Sciatic nerve (tissue), 2 donors: Measurements from ENCODE around the gene IGSF11. TPM values are rescaled to one million over a fixed set of nuclear protein-coding genes. Genes with fewer than 3 reads are reported as not detected.
"Not testable (repeated sequence)": the region's sequence is repeated elsewhere in the genome, so short reads cannot be mapped to it uniquely, and the experiment has no call there.

ENCODE experiments used
- ATAC-seq: fragments of 200-7000 bp; cut with Tn5 transposase; one replicate; pipeline ENCODE4 v1.9.1; 2020; ENCODE audit warnings: mild to moderate bottlenecking, moderate library complexity
- DNase-seq: peaks from one replicate; pipeline ENCODE4 v3.0.0-alpha.2; 2020; ENCODE audit warnings: low spot score
- intact Hi-C: fragments of 100-400 bp; cut with DNase I; formaldehyde crosslinking; loops from one replicate; pipeline ENCODE4 v1.14.2; 2022
- total RNA-seq: library from RNA; stranded (reverse); fragmentation: NEBNext Ultra II Directional; extraction: Animal tissue kit (Norgen Biotek cat#: 25700); gene quantifications from one replicate; pipeline ENCODE4 v1.2.1, GENCODE V29; 2021
- donor health status: DM: no; HTN: no; CAD: no.
- donor health status: DM: no; HTN: no; CAD: no.

The IGSF11 gene, protein sequence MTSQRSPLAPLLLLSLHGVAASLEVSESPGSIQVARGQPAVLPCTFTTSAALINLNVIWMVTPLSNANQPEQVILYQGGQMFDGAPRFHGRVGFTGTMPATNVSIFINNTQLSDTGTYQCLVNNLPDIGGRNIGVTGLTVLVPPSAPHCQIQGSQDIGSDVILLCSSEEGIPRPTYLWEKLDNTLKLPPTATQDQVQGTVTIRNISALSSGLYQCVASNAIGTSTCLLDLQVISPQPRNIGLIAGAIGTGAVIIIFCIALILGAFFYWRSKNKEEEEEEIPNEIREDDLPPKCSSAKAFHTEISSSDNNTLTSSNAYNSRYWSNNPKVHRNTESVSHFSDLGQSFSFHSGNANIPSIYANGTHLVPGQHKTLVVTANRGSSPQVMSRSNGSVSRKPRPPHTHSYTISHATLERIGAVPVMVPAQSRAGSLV
- total RNA-seq = 19.8 TPM

DNA sequence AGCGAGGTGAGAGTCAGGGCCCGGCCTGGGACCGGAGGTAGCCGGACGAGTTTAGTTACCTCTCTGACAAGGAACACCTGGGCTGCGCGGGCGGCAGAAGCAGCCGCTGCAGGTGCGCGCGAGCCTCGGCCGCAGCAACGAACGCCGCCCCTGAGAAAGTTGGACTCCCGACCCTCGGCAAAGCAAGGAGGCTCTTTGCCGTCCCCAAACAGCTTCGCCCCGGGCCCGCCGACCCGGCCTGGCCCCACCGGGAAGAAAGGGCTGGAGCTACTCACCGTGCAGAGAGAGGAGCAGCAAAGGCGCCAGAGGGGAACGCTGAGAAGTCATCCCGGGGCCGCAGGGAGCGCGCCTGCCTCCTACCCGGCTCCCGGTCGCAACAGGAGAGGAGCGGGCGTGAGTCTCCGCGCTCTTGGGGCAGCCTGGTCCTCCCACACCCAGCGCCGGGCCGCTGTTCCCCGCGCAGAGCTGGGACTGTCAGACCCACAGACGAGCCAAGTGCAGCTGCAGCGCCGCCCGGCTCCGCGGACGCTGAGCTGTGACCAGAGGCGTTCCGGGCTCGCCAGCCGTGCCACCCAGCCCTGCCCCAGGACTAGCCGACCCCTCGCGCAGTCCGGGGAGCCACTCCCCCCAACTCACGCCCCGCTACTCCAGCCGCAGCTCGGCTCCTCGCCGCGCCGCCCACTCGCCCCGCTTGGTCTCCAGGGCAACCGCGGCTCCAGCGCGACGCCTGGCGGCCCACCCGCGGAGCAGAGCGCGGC is at the start of gene IGSF11:
TSS of gene IGSF11 (minus strand) at position 591 of the 758 bp plus-strand sequence. CDS start at position 327, 264 bp downstream.
- intact Hi-C loops = loop anchor here (10.0 kb wide), 2 partner anchors 60 to 150 kb away; no protein-coding TSS in a partner anchor
- ATAC-seq = peak; percentile 96
- DNase-seq = peak; percentile 85

DNA sequence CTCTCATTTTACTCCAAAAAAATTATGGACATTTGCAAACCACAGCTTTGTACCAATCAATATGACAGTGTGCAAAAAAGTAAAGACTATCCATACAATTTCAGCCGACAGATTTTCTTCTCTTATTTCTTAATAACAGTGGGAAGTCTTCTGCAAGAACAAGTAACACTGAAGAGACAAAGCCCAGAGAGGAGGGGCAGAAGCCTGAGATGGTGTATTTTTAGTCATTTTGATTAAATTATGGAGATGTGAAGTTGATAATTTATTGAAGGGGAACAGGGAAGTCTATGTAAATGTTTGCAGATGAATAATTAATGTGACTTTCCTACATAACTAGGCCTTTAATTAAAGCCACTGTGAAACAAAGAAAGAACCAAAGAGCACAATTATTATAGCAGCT is 45.7 kb upstream of the IGSF11 start:
- intact Hi-C loops = no loop called here
- ATAC-seq (no peak), DNase-seq (no peak)

DNA sequence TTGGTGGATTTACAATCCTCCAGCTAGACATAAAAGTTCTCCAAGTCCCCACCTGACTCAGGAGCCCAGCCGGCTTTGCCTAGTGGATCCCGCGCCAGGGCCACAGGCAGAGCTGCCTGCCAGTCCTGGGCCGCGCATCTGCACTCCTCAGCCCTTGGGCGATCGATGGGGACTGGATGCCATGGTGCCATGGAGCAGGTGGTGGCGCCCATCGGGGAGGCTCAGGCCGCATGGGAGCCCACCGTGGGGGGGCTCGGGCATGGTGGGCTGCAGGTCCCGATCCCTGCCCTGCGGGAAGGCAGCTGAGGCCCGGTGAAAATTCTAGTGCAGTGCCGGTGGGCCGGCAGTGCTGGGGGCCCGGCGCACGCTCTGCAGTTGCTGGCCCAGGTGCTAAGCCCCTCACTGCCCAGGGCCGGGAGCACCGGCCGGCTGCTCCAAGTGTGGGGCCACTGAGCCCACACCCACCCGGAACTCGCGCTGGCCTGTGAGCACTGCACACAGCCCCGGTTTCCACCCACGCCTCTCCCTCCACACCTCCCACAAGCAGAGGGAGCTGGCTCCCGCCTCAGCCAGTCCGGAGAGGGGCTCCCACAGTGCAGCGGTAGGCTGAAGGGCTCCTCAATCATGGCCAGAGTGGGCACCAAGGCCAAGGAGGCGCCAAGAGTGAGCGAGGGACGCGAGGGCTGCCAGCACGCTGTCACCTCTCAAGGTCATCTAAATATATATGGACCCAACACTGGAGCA is 38.8 kb upstream of the IGSF11 start:
- ATAC-seq = no peak
- no peak for DNase-seq
- intact Hi-C loops = no loop called here

DNA sequence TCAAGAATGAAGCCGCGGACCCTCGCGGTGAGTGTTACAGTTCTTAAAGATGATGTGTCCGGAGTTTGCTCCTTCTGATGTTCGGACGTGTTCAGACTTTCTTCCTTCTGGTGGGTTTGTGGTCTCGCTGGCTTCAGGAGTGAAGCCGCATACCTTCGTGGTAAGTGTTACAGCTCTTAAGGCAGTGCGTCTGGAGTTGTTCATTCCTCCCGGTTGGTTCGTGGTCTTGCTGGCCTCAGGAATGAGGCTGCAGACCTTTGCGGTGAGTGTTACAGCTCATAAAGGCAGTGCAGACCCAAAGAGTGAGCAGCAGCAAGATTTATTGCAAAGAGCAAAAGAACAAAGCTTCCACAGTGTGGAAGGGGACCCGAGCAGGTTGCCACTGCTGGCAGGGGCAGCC is 37.8 kb upstream of the IGSF11 start:
- intact Hi-C loops, DNase-seq, ATAC-seq: not testable (repeated sequence)

DNA sequence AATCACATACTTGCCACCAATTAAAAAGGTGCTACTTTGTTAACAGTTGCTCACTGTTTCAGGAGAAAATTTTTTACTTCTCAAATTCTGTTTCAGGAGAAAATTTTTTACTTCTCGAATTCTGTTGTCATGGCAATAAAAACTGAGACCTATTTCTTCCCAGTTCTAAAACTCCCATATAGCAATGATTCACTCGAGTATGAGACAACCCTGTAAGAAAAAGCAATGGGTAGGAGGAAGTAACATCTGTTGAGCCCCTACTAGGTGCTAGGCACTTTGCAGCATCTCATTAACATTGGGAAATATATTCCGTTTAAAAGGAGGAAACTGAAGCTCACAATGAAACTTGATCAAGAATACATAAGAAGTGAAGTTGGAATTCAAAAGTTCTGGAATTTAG is 35.1 kb upstream of the IGSF11 start:
- DNase-seq (no peak), ATAC-seq (no peak)
- intact Hi-C loops = no loop called here

DNA sequence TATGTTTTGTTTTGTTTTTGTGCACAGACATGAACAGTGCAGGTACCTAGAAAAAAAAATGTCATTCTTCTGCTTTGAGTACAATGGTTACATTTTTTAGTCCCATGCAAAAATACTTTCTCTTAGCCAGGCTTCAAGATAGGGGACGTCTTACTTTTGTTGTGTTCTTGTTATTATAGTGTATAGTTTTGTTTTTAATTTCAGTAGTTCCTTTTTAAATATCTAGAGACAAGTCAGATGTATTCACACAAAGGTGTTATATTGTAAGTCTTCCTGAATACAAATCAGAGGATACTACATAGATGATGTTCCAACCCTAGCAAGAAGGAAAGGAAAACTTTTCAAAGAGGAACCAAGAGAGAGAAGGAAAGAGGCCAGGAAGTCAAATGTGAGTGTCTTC is 28.8 kb upstream of the IGSF11 start:
- intact Hi-C loops = no loop called here
- DNase-seq (no peak), ATAC-seq (no peak)

DNA sequence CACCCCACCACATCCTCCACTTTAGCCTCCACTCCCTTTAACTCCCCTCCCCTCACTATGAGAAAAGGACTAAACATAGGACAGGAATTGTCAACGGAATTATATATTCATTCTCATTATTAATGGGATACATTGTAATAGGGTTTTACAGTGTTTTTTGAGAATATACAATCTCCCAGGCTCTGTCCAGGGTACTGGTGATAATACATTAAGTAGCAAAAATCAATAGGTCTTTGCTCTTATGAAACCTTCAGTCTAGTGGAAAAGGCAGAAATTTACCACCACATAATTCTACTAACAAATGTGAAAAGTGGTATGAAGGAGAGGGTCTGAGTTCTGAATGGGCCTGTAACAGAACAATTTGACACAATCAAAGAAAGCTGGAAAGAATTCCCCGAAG is 28.2 kb upstream of the IGSF11 start:
- DNase-seq (no peak), ATAC-seq (no peak)
- intact Hi-C loops = no loop called here

DNA sequence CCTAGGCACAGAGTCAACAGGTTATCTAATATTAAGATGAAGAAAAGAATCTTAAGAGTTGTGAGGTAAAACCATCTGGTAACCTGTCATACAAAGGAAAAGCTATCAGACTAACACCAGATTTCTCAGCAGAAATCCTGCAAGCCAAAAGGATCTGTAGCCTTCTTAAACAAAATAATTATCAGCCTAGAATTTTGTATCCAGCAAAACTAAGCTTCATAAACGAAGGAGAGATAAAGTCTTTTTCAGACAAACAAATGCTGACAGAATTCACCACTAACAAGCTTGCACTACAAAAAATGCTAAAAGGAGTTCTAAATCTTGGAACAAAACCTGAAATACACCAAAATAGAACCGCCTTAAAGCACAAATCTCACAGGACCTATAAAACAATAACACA is 9.9 kb upstream of the IGSF11 start:
- ATAC-seq = no peak
- no peak for DNase-seq
- intact Hi-C loops = no loop called here

DNA sequence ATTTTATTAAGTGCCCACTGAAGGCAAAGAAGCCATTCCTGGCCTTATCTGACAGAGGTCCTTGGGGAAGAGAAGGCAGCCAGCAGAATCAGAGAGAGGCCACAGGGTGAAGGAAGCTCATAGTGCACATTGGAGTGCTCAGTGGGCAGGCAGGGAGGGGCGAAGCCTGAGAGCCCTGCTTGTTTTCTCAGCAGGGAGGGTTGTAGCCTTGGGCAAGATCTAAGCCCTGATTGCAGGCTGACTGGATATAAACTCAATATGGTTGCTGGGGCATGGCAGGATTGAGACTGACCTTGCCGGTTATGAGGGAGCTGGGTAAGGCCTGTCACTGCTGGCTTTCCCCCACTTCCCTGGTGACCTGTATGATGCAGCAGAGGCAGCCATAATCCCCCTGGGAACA is 7.5 kb upstream of the IGSF11 start:
- no peak for ATAC-seq
- intact Hi-C loops = no loop called here
- no peak for DNase-seq

DNA sequence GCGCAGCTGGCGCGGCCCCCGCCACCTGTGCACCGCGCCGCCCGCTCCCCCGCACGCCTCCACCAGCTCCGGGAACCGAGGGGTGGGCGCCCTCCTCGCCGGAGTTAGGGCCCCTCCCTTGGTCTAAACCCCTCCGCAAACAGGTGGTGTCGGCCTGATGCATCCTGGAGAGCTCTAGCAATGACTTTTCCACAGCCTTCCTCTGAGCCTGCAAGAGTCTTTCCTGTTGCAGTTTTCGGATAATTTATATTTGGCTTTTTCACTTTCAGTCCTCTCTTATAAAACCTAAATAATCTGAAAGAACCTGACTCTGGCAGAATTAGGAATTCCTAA is 334 bp upstream of the IGSF11 start:
- DNase-seq = no peak
- intact Hi-C loops = loop anchor here (10.0 kb wide), 2 partner anchors 60 to 150 kb away; no protein-coding TSS in a partner anchor
- no peak for ATAC-seq

DNA sequence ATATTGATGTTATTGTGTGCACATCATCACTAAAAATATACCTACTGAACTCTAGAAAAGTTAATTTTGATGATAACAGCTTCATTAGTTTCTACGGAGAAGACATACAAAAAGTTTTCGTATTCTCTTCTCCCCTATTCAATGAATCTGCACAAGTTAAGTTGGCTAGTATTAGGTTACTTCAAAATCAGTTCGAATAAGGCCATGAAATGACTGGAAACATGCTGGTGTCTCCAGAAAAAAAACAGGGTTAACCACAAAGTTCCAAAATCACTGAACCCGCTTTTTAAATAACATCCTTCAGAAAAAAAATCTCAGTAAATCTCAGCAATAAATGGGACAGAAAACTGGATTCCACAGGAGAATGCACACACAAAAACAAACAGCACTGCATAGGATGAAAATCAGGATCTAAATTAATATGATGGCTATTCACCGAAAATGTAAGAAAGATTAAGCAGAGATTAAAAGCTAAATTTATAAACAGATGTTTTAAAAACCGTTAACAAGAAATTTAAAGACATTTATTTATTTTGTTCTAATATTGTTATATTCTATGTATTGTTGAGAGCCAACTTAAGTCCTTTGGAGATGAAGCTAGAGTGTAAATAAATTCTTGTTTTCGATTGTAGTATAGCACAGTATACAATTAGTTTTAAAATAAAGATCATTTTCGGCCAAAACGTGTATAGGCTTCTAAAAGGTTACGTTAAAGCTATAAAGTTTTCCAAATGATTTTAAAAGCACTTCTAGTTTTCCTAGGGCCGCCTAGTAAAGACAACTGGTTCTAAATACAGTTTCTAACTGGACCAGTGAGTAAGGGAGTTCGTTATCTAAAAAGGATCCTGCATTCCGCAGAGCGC is 1.0 kb downstream of the IGSF11 start:
- no peak for DNase-seq
- intact Hi-C loops = loop anchor here (10.0 kb wide), 2 partner anchors 61 to 149 kb away; no protein-coding TSS in a partner anchor
- peak; percentile 37 for ATAC-seq

DNA sequence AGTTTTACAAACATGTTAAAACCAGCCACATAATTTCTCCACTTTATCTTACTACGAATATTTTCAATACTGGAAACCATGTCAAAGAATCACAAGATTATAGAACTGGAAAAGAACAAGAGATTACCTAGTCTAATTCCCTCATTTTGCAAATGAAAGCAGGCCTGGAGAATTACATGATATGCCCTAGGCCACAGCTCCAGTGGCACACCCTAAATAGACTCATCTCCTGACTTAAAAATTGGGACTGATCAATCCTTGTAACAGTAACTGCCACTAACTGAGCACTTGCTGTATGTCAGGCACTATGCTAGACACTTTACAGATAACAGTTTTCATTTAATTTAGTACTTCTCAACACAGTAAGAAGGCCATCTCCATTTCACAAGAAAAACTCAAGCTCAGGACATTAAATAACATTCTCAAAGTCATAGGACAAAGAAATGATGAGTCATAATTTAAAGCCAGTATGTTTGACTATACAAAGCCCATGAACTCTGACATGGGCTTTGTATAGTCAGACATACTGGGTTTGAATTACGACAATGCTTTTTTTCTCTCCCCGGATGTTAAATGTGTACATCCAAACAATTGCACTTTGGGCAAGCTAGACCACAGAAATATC is 9.4 kb downstream of the IGSF11 start:
- DNase-seq (no peak), ATAC-seq (no peak)
- intact Hi-C loops = no loop called here

DNA sequence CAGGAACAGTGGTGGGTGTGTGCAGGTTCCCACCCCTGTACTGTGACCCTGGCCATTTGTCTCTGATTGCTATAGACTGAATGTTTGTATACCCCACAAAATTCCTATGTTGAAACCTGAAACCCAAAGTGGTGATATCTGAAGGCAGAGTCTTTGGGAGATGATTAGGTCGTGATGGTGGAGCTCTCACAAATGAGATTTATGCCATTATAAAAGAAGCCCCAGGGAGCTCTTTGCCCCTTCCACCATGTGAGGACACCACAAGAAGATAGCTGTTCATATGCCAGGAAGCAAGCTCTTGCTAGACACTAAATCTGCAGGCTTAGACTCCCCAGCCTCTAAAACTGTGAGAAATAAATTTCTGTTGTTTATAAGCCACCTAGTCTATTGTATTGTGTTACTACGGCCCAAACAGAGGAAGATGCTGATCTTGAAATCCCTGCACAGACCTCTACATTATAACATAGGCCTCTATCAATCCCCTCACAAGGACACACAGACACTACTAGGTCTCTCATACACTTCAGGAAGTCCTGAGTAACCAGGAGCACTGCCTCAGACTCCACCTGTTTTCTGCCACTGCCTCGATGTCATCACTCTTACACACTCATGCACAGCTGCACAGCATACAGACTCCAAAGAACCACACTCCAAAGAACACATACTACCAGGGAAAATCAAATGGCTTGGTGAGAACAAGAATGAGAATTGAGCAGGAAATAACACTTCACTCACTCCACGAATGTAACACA is 14.7 kb downstream of the IGSF11 start:
- no peak for DNase-seq
- intact Hi-C loops = no loop called here
- ATAC-seq = no peak

DNA sequence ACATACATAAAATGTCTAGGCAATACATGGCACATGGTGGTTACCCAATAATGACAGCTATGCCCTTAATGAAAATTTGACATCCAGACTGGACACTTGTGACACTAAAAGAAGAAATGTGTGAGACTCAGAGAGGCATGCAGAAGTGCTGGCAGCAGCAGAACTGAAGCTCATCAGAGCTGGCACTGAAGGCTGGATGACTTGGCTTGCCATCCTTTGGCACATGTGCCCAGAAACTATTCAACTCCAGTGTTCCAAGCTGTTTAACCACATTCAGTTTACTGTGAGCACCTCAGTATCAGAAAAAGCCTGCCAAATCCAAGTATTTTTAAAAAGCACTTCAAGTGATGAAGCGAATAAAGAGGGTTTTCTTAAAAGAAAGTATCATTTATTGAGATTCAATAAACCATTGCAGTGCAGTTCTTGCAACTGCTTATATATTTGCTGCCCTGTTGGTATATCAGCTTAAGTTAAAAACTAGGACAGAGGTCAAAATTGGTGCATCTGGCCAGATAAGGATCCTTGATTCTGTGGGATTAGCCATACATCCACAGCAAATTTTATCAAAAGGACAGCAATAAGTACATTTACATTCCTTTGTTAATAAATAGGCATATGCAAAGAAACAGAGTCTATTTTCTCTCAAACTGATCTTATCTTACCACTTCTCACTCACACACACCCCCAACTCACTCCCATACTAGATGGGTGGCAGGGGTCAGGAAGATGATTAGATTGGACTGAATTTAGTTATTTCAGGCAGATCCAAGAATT is 15.8 kb downstream of the IGSF11 start:
- intact Hi-C loops = no loop called here
- ATAC-seq = no peak
- DNase-seq = no peak

DNA sequence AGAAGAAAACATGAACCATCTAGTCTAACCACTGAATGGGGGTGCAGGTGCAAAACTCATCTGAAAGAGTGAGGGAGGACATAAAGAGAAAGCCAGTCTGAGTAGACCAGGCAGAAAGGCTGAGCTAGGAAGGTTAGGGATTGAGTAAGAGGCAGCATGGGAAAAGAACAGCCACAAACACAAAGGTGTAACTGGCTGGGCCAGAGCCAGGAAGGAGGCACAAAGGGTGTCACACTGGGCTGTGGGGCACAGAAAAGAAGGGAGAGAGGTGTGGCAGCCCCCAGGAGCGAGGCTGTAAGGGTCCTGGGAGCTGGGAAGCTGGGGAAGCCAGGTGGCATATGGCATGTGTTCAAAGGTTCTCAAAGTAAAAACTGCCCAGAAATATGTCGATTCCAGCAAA is 18.7 kb downstream of the IGSF11 start:
- DNase-seq = no peak
- intact Hi-C loops = no loop called here
- ATAC-seq = no peak

DNA sequence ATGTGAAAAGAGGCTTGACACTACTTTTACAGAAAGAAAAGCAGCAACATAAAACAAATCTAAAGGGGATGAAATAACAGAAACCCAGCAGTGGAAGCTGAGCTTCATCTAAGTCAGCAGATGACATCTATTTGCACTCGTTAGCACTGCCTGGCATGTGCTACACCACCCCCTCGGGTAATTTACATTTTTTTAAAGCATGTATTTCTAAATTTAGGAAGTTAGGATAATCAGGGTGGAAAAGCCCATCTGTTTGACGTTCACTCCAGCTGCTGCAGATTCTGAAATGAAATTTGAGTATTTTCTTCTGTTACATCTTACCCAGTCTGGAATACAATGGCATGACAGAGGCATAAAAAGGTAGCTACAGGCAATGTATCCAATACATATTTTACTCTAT is 20.7 kb downstream of the IGSF11 start:
- intact Hi-C loops = no loop called here
- ATAC-seq = no peak
- DNase-seq = no peak

DNA sequence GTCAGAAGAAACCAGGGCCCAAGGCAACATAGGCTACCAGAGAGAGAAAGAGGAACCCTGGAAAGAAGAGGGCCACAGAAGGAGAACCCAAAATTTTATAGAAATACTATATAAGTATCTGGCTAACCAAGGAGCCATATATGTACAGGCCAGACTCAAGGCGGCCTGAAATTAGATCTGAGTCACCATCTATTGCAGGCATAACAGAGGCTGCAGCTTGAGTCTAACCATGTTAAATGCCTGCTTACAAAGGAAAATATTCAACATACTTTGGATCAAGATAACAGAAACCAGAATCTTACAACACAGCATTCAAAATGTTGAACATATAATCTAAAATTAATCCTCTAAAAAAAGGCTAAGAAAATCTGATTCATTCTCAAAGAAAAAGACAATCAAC is 23.1 kb downstream of the IGSF11 start:
- no peak for DNase-seq
- ATAC-seq = no peak
- intact Hi-C loops = no loop called here
